Activated CD4-positive, alpha-beta T cell treated with anti-CD3 and anti-CD28 coated beads, Interleukin-2, Interleukin-6, amounts not matched to agents 100 ng/mL and 50 ng/mL, durations not matched to agents 16 hours and 8 hours (primary cell): Measurements from ENCODE around the gene TAF11.
"Not testable (repeated sequence)": the region's sequence is repeated elsewhere in the genome, so short reads cannot be mapped to it uniquely, and the experiment has no call there.

ENCODE experiments used
- DNase-seq: peaks from one replicate; pipeline ENCODE4 v3.0.0-alpha.2; 2020

The TAF11 gene

GRCh38 chr6:34860776-34861175 lies 27.1 kb downstream of the TAF11 start:
- DNase-seq, result no peak

DNA sequence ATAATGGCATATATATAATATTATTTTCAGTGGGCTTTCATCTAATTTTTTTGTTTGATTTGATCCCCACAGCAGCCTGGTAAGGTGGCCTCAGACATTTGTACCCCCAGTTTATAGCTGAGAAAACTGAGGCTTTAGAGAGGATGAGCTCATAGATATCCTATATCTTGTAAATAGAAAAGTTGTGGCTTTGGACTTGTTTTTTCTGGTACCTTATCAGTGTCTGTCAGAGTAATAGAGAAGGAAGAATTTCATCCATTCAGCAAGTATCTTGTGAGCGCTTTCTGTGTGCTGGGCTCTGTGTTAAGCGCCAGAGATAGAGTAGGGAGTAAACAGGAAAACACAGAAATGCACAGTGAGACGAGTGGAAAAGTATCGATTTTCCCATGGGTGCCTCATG lies 27.9 kb downstream of the TAF11 start:
- no peak for DNase-seq

DNA sequence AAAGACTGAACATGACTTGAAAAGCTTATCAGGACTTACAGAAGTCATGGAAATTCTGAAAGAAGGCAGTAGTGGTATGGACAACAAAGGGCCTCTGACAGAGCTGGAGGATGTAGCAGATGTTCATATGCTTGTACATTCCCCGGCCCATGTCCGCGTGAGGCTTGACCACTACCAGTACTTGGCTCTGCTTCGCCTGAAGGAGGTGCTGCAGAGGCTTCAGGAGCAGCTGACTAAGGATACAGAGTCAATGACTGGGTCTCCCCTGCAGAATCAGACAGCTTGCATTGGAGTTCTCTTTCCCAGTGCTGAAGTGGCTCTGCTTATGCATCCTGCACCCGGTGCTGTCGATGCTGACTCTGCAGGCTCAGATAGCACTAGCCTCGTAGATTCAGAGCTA lies 29.2 kb downstream of the TAF11 start:
- DNase-seq, result no peak

GRCh38 chr6:34855463-34855862 lies 32.4 kb downstream of the TAF11 start:
- no peak for DNase-seq

GRCh38 chr6:34852406-34853085 lies 35.3 kb downstream of the TAF11 start:
- DNase-seq, result no peak

- no peak for DNase-seq
These were observed 36.5 kb downstream of the TAF11 start for GRCh38 chr6:34851361-34851760.

- DNase-seq, result not testable (repeated sequence)
These were observed 38.8 kb downstream of the TAF11 start for GRCh38 chr6:34849066-34849465.

DNA sequence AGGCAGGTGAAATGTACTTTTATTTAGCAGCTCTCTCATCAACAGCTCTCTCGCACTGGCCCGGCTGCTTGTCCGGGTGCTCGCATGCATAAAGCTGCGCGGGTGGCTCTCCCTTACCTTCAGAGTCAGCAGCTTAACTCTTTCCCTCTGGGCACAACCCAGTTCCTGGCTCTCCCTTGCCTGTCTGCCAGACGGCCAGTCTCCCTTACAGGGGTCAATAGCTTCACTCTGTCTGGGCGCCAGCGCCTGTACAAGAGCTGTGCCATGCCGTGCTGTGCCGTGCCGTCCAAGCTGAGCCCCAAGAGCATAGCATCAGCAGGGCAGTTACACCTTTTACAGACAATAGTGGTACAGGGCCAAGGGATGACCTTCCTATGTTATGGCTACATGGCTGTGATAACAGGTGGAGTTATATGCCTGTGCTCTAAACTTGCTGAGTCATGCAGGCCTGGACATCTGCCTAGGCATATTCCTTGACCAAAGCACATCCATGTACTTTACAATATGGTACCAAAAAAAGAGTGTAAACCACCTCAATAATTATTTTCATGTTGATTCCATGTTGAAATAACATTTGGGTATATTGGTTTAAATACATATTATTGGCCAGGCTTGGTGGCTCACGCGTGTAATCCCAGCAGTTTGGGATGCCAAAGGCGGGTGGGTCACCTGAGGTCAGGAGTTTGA lies 48.0 kb downstream of the TAF11 start:
- no peak for DNase-seq

DNA sequence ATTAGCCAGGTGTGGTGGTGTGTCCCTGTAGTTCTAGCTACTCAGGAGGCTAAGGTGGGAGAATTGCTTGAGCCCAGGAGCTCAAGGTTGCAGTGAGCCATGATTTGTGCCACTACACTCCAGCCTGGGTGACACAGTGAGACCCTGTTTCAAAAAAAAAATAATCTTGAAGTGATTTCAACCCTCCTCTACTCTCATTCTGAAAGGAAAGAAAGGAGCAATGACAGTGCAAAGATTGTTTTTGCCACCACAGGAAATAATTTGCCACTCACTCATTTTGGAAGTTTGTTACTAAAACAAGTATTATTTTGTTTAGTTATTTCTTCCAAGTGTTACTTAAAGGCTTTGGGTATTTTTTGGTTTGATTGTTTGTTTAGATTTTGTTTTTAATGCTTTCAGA lies 50.3 kb downstream of the TAF11 start:
- DNase-seq, result peak; percentile 63

- DNase-seq, result no peak
These were observed 51.4 kb downstream of the TAF11 start for GRCh38 chr6:34836451-34836850.

DNA sequence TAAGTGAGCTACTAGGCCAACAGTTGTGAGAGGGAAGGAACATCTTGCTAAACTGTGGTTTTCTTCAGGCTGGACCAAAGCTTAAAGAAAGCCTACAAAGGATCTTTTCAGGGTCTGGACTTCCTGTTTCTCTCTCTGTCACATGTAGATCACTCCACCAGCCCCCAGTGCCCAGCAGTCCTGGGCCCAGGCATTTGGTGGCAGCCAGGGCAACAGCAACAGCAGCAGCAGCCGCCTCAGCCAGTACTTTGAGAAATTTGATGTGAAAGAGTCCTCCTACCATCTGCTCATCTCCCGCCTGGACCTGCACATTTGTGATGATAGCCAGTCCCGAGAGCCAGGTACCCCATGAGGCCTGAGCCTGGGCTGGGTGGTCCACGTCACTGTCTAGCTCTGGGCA lies 51.8 kb downstream of the TAF11 start:
- DNase-seq, result no peak

DNA sequence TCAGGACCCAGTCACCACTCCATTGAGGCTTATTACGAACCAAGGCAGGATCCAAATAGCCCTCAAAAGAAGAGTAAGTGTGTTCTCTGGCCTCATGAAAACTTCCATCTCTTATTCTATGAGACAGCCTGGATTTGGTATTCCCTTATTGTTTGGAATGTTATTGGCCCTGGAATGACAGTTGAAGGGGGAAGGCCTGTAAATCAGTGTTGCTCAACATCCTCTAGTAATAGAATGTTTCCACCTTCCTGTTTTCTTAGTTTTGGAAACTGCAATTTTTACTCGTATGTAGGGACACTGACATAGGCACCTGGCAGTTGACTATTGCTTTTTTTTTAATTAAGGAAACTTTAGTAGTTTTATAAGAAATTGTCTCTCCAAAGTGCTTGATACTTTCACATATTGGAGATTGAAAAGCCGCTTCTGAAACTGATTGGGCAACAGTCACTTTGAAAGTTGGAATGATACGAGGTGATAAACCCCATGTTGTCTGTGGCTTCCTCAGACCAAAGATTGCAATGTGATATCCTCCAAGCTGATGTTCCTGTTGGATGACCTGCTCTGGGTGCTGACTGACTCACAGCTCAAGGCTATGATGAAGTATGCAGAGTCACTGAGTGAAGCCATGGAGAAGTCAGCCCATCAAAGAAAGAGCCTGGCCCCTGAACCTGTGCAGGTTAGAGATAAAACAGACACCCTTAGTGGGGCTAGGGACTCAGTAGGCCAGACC lies 52.9 kb downstream of the TAF11 start:
- DNase-seq, result peak; percentile 67

DNA sequence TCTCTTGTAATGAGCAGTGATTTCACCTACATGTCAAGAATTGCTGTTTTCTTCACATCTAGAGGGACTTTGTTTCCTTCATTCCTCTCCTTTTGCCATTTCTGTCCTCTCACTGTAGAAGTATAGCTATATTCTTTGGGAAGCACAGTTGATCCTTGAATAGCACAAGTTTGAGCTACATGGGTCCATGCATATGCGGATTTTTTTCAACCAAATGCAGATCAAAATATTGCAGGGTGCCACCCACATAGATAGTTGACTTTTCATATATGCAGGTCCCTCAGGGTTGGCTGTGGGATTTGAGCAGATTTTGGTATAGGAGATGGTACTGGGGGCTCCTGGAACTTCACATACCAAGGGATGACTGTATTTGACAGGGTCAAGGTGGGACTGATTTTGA lies 54.9 kb downstream of the TAF11 start:
- no peak for DNase-seq

- no peak for DNase-seq
These were observed 58.7 kb downstream of the TAF11 start for GRCh38 chr6:34829137-34829536.
